ENCODE measurements around the gene RAP1B. TPM values are rescaled to one million over a fixed set of nuclear protein-coding genes. Genes with fewer than 3 reads are reported as not detected.

The RAP1B gene
- total RNA-seq, result 232 and 338 TPM in 2 replicates

DNA sequence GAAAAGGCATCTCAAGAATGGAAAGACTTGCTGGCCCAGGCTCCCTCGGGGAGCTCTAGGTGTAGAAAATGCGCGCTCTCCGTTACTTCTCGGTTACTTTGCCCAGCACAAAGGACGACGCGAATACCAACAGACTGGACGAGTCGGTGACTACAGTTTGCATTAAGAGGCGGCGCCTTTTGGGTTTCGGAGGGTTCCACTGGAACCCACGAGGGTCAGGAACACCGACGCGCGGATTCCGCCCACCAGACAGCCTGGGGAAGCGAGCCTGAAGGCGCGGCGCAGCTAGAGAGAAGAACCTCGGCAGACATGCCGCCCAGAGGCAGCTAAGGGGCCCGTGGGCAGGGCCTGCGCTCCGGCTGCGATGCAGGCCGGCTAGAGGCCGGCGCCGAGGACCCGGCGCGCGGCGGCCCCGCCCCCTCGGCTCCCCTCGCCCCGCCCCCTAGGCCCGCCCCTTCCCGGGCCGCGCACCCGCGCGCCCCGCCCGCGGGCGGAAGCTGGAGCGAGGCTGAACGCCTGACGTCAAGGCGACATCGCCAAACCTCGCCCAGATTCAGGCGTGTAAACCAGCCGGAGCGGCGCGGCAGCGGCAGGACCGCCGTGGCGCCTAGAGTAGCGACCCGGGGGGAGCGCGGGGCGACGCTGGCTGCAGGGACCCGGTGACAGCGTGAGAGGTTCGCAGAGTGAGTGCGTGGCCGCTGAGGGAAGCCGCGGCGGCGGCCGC, at the start of gene RAP1B:
Gene RAP1B (plus strand): TSS at position 530 of the 724 bp plus-strand sequence. CDS start 37,826 bp downstream, outside the sequence.

DNA sequence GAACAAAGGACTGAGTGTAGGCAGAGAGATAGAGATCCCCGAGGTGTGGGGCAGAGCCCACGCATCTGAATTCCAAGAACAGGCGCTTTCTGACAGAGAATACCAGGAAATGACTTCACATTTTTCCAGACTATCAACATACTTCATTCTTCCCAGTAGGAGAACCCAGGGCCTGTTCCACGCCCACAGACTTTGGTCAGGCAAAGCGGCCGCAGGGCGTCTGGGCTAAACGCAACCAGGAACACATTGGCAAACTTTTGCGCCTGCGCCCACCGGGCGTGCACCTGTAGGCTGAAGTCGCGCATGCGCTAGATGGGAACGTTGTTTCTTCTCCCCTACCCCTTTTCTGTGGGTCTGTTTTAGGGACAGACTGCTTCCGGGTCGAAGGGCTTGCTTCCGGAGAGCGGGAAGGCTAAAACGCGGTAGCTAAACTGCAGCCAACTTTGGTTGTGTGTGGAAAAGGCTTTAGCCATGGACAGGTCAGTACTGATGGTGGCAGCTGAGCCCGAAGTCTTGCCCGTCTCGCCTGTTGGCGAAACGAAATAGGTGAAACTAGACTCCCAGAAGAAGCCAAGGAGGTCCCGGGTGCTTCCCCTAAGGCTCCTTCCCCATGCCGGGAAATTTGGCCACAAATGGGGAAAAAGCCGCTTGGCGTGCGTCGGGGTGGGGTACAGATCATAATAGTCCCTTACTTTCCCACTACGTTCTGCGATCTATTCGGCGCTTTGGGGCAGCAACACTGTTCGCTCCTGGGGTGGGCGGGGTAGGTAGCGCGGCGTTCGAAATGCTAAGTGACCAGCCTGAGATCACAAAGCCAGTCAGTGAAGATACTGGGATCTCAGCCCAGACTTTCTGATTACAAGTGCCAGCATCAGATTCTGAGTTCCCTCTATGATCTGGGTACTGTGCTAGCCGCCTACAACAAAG, 76.2 kb downstream of the RAP1B start, which contains the start of gene NUP107:
Gene NUP107 (plus strand): TSS at position 384 of the 927 bp plus-strand sequence. CDS start 88 bp downstream, at position 472.

Other genes starting within 250 kb of the RAP1B start
- 23.5 and 71.8 TPM in 2 replicates for gene NUP107, start 76.1 kb downstream of the RAP1B start, total RNA-seq
- 5.3 and 6.9 TPM in 2 replicates for gene SLC35E3, start 135.3 kb downstream of the RAP1B start, total RNA-seq
- gene MDM2, start 197.3 kb downstream of the RAP1B start, total RNA-seq, result 286 and 302 TPM in 2 replicates

Data from smooth muscle cell of the umbilical artery (primary cell).